ENCODE results near the gene PLCB1. TPM values are rescaled to one million over a fixed set of nuclear protein-coding genes. Genes with fewer than 3 reads are reported as not detected.

Gene PLCB1
- total and polyA plus RNA-seq, 2 donors (not counting 3 experiments of a cell fraction or from before 2014, with no cell fraction given) = 10.2 to 53.4 TPM

DNA sequence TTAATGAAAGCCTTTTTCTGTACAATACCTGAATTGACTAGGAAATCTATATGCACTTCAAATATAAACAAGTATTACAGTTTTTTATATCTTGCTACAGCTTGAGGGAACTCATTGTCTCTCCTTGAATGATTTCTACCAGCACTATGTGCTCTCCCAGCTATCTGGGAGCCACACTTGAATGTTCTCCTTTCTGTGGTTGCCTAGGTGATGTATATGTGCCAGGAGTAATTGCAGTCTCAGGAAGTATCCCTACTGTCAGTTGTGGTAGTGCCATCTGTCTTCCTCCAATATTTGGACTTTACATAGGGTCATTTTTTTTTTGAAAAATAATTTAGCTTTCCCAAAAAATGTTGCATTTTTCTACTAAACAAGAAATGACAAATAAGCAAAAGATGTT is 648.8 kb downstream of the PLCB1 start:
- H3K79me2 ChIP-seq (ENCODE audit: control insufficient read depth, insufficient read depth, low read length) = no peaks in the 10 kb centered on the region
- no peaks in the 10 kb centered on the region for H3K9me3 ChIP-seq (replicated peaks; ENCODE audit: control insufficient read depth, insufficient read depth, low read length)
- FAIRE-seq = no peak
- no peaks in the 10 kb centered on the region for H3K9me1 ChIP-seq (replicated peaks; ENCODE audit: control insufficient read depth, extremely low read depth, insufficient read depth, low read length)
- CTCF ChIA-PET = interaction anchor here (3.7 kb wide), 1 partner anchor 10 kb away, joined by 16 read pairs; no protein-coding TSS in a partner anchor
- no peaks in the 10 kb centered on the region for H3K27me3 ChIP-seq (ENCODE audit: control insufficient read depth in 2 of 2, insufficient read depth in 2 of 2, low read length in 2 of 2)
- H3K4me1 ChIP-seq (ENCODE audit: control insufficient read depth, extremely low read depth, insufficient read depth, low read length) = no peaks in the 10 kb centered on the region
- dilution Hi-C loops (cut with MboI; ENCODE audit: extremely low pct_ligation_motif_present, low sequenced_read_pairs) (no loop called here), intact Hi-C loops (cut with micrococcal nuclease) (no loop called here)
- BruUV-seq (replicated peaks) = no TSS peak
- no peak for DNase-seq (ENCODE audit: low read depth, low spot score)
- H3K36me3 ChIP-seq (ENCODE audit: control insufficient read depth in 2 of 2, extremely low read depth in 1 of 2, insufficient read depth in 2 of 2, low read length in 2 of 2) = peaks cover 0 to 1% of the 10 kb centered on the region in 2 experiments
- no peak overlapping the region for H2AFZ ChIP-seq (ENCODE audit: low read depth, low read length)
- no peak overlapping the region for H3K27ac ChIP-seq (ENCODE audit: insufficient read depth, low read depth, low read length)
- no peak overlapping the region for H3K4me2 ChIP-seq (ENCODE audit: insufficient read depth, low read length)
- POLR2A ChIA-PET = no interaction called here
- no peaks in the 10 kb centered on the region for H4K20me1 ChIP-seq (replicated peaks; ENCODE audit: control insufficient read depth, extremely low read depth, insufficient read depth, low read length)
- no peak for TF ChIP-seq JUN (IDR thresholded peaks at IDR 0.05; ENCODE audit: borderline replicate concordance, insufficient read depth, insufficient read length, low read depth)
- no peak for TF ChIP-seq MYC (IDR thresholded peaks at IDR 0.05; ENCODE audit: low read depth, low read length)
- no peak for TF ChIP-seq POLR2A (IDR thresholded peaks at IDR 0.05; ENCODE audit: low read depth, low read length)
- TF ChIP-seq GATA2 (IDR thresholded peaks at IDR 0.05; ENCODE audit: insufficient read depth, insufficient read length, low read depth, low read length) = no peak
- TF ChIP-seq EZH2 (IDR thresholded peaks at IDR 0.05; ENCODE audit: borderline replicate concordance, low read depth, low read length, severe bottlenecking) = no peak
- TF ChIP-seq, protein P1, sequence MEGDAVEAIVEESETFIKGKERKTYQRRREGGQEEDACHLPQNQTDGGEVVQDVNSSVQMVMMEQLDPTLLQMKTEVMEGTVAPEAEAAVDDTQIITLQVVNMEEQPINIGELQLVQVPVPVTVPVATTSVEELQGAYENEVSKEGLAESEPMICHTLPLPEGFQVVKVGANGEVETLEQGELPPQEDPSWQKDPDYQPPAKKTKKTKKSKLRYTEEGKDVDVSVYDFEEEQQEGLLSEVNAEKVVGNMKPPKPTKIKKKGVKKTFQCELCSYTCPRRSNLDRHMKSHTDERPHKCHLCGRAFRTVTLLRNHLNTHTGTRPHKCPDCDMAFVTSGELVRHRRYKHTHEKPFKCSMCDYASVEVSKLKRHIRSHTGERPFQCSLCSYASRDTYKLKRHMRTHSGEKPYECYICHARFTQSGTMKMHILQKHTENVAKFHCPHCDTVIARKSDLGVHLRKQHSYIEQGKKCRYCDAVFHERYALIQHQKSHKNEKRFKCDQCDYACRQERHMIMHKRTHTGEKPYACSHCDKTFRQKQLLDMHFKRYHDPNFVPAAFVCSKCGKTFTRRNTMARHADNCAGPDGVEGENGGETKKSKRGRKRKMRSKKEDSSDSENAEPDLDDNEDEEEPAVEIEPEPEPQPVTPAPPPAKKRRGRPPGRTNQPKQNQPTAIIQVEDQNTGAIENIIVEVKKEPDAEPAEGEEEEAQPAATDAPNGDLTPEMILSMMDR (IDR thresholded peaks at IDR 0.05; ENCODE audit: extremely low read depth in 1 of 2, insufficient read depth in 1 of 2, low read depth in 1 of 2, low read length in 2 of 2) = no peak
- TF ChIP-seq FOS (IDR thresholded peaks at IDR 0.05; ENCODE audit: borderline replicate concordance, insufficient read depth, low read length) = no peak
- TF ChIP-seq, protein P2, sequence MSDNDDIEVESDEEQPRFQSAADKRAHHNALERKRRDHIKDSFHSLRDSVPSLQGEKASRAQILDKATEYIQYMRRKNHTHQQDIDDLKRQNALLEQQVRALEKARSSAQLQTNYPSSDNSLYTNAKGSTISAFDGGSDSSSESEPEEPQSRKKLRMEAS (IDR thresholded peaks at IDR 0.05; ENCODE audit: insufficient read depth, insufficient read length) = no peak
- TF ChIP-seq POLR2AphosphoS5 (IDR thresholded peaks at IDR 0.05; ENCODE audit: insufficient read depth, low read depth, low read length) = no peak
- no peak overlapping the region for H3K9ac ChIP-seq (replicated peaks; ENCODE audit: extremely low read depth, insufficient read depth, low read length)
- no peak overlapping the region for H3K4me3 ChIP-seq (replicated peaks in 1 of 3; ENCODE audit: insufficient read depth in 1 of 3, low read depth in 1 of 3, low read length in 3 of 3)
